HepG2 (cell line): ENCODE results near the gene MEIS1. TPM values are rescaled to one million over a fixed set of nuclear protein-coding genes. Genes with fewer than 3 reads are reported as not detected.

ENCODE experiments used
- ATAC-seq: fragments of 200-7000 bp; cut with Tn5 transposase; 3 replicates; pipeline ENCODE4 v1.9.1; 2020; ENCODE audit warnings: mild to moderate bottlenecking, moderate library complexity
- BruUV-seq: library from RNA; stranded (reverse); fragments of 400-500 nt; replicated peaks from 2 replicates; lab custom pipeline; 2021; lab: Mats Ljungman, UMichigan
- CTCF ChIA-PET: fragments of 300-600 bp; formaldehyde crosslinking; extraction: SDS; loops from one replicate; lab custom pipeline; 2021; ENCODE audit warnings: low total read pairs, inconsistent platforms, low intra/inter-chr PET ratio; lab: Yijun Ruan, JAX
- POLR2A ChIA-PET: fragments of 350-600 bp; sonication (Branson Sonifier 250); formaldehyde crosslinking; loops from one replicate; lab custom pipeline; 2020; ENCODE audit warnings: antibody characterized with exemption, inconsistent platforms; lab: Yijun Ruan, JAX
- DNase-seq: peaks from one replicate; pipeline ENCODE4 v3.0.0-alpha.2; 2015; ENCODE audit warnings: low spot score
- FAIRE-seq: peaks from 3 replicates; lab custom pipeline; 2011; peaks lifted over from hg19 to GRCh38; lab: Jason Lieb, UNC
- H2AFZ ChIP-seq: one replicate; pipeline ENCODE4 v1.6.1; 2011; ENCODE audit warnings: low read length, inconsistent platforms
- H3K27ac ChIP-seq: fragments of 300-600 bp; 3 replicates; pipeline ENCODE4 v1.8.0; 2011; ENCODE audit warnings: mixed run types, mild to moderate bottlenecking, mixed read lengths, low read length, inconsistent platforms; ENCODE audit not compliant: insufficient read depth; ENCODE audit errors: extremely low read length
- H3K27me3 ChIP-seq, 2 experiments: fragments of 200-600 bp in 1 of 2; 2 replicates in 1 of 2; 3 replicates in 1 of 2; pipeline versions ENCODE4 v1.6.0 to v1.8.0; 2011; ENCODE audit warnings: low read length in 2 of 2, mild to moderate bottlenecking in 2 of 2, moderate library complexity in 2 of 2, inconsistent platforms in 1 of 2; ENCODE audit not compliant: insufficient read depth in 2 of 2, control insufficient read depth in 1 of 2
- H3K36me3 ChIP-seq, 2 experiments: fragments of 200-600 bp in 1 of 2; replicated peaks in 1 of 2; 2 replicates in 1 of 2; 3 replicates in 1 of 2; pipeline versions ENCODE4 v1.5.1 to v1.8.0; 2011; ENCODE audit warnings: low read length in 2 of 2, inconsistent platforms in 1 of 2; ENCODE audit not compliant: insufficient read depth in 2 of 2, control insufficient read depth in 1 of 2
- H3K4me1 ChIP-seq: 2 replicates; pipeline ENCODE4 v1.5.1; 2012; ENCODE audit warnings: low read length, inconsistent platforms; ENCODE audit not compliant: insufficient read depth
- H3K4me2 ChIP-seq: 2 replicates; pipeline ENCODE4 v1.6.0; 2011; ENCODE audit warnings: low read depth, low read length, inconsistent platforms
- H3K4me3 ChIP-seq, 3 experiments: fragments of 200-600 bp in 1 of 3; sonication (generic), shearing (Covaris generic) in 1 of 3; replicated peaks in 1 of 3; 2 replicates each; pipeline ENCODE4 v1.5.1; 2011 to 2016; ENCODE audit warnings: low read length in 3 of 3, inconsistent platforms in 2 of 3, low read depth in 2 of 3, mild to moderate bottlenecking in 2 of 3, control low read depth in 1 of 3, mixed read lengths in 1 of 3; ENCODE audit not compliant: insufficient read depth in 1 of 3
- H3K79me2 ChIP-seq: one replicate; pipeline ENCODE4 v1.6.1; 2011; ENCODE audit warnings: low read length, inconsistent platforms; ENCODE audit not compliant: insufficient read depth
- H3K9ac ChIP-seq: 2 replicates; pipeline ENCODE4 v1.6.0; 2011; ENCODE audit warnings: mild to moderate bottlenecking, low read depth, low read length, inconsistent platforms; ENCODE audit not compliant: insufficient read depth
- H3K9me3 ChIP-seq: 2 replicates; pipeline ENCODE4 v1.5.1; 2012; ENCODE audit warnings: mild to moderate bottlenecking, low read length
- H4K20me1 ChIP-seq: 2 replicates; pipeline ENCODE4 v1.6.0; 2011; ENCODE audit warnings: inconsistent platforms, mild to moderate bottlenecking, low read length, moderate library complexity; ENCODE audit not compliant: insufficient read depth
- ASH2L ChIP-seq: fragments of 300-600, 200-600 bp; sonication (generic); IDR thresholded peaks from 2 replicates; pipeline ENCODE4 v1.7.0; 2017; ENCODE audit warnings: low read depth, mild to moderate bottlenecking, moderate library complexity, mixed read lengths, low read length; ENCODE audit not compliant: insufficient read length
- ELF4 ChIP-seq: sonication (generic); formaldehyde crosslinking; IDR thresholded peaks from 2 replicates; pipeline ENCODE4 v1.5.0; 2020; ENCODE audit warnings: missing genetic modification reagents, mild to moderate bottlenecking, moderate library complexity, borderline replicate concordance
- HOXA7 ChIP-seq: sonication (generic); formaldehyde crosslinking; IDR thresholded peaks from 2 replicates; pipeline ENCODE4 v1.8.1; 2022; ENCODE audit warnings: mild to moderate bottlenecking, missing genetic modification reagents, moderate library complexity
- HOXD1 ChIP-seq: sonication (generic); formaldehyde crosslinking; IDR thresholded peaks from 2 replicates; pipeline ENCODE4 v1.5.0; 2020; ENCODE audit warnings: missing genetic modification reagents
- RXRB ChIP-seq: IDR thresholded peaks from 2 replicates; pipeline ENCODE4 v1.6.1; 2016; ENCODE audit warnings: borderline replicate concordance, missing genetic modification reagents, missing compliant biosample characterization
- TBP ChIP-seq: sonication (generic); formaldehyde crosslinking; IDR thresholded peaks from 2 replicates; pipeline ENCODE4 v1.5.0; 2020; ENCODE audit warnings: missing genetic modification reagents
- ZNF264 ChIP-seq: sonication (generic); formaldehyde crosslinking; IDR thresholded peaks from 2 replicates; pipeline ENCODE4 v1.4.0; 2020; ENCODE audit warnings: missing genetic modification reagents
- ZNF788 ChIP-seq: sonication (generic); formaldehyde crosslinking; IDR thresholded peaks from 2 replicates; pipeline ENCODE4 v1.5.0; 2020; ENCODE audit warnings: mild to moderate bottlenecking, missing genetic modification reagents, borderline replicate concordance
- WGBS: methylation state at CpG from one replicate; pipeline ENCODE4 v1.1.6; 2017; ENCODE audit warnings: low lambda C conversion rate; 5-methylcytosine and 5-hydroxymethylcytosine counted together
- in situ Hi-C: cut with HindIII; loops from 2 replicates; pipeline ENCODE4 v1.10.0; 2017; ENCODE audit warnings: low pct_unique_long_range_greater_than_20kb; ENCODE audit not compliant: extremely low pct_ligation_motif_present
- intact Hi-C: fragments of 100-400 bp; cut with micrococcal nuclease; formaldehyde crosslinking; loops from one replicate; pipeline ENCODE4 v1.10.0; 2022; ENCODE audit not compliant: unreplicated experiment
- polyA plus RNA-seq, 8 experiments: library from polyadenylated mRNA; depleted of rRNA in 3 of 8; stranded (reverse) in 7 of 8; unstranded in 1 of 8; fragments of >200 nt; fragmentation: Illumina TruSeq in 4 of 8; extraction: Trizol in 4 of 8; gene quantifications; 2 replicates each; pipeline versions ENCODE4 v1.2.1 to v1.2.3, GENCODE V29; 2011 to 2016; ENCODE audit warnings: low read depth in 4 of 8, missing spikeins in 1 of 8, mixed read lengths in 1 of 8; ENCODE audit not compliant: insufficient read depth in 1 of 8
- total RNA-seq, 5 experiments: library from RNA; depleted of rRNA; stranded (reverse); fragments of >200 nt; fragmentation: Illumina TruSeq; extraction: Trizol; gene quantifications; 2 replicates each; pipeline ENCODE4 v1.2.3, GENCODE V29; 2016; ENCODE audit warnings: low read depth in 1 of 5
- TF ChIP-seq, protein P1 (sequence below): IDR thresholded peaks from 2 replicates; pipeline ENCODE4 v1.4.0; 2020; ENCODE audit warnings: mild to moderate bottlenecking, missing genetic modification reagents
- TF ChIP-seq, protein P2 (sequence below): sonication (generic); formaldehyde crosslinking; conservative IDR thresholded peaks from 2 replicates; pipeline ENCODE4 v1.8.1; 2023; ENCODE audit warnings: missing genetic modification reagents
- TF ChIP-seq, protein P3 (sequence below): sonication (generic); formaldehyde crosslinking; IDR thresholded peaks from 2 replicates; pipeline ENCODE4 v1.4.0; 2020; ENCODE audit warnings: missing genetic modification reagents
- TF ChIP-seq, protein P4 (sequence below): sonication (generic); formaldehyde crosslinking; IDR thresholded peaks from 2 replicates; pipeline ENCODE4 v1.4.0; 2020; ENCODE audit warnings: mild to moderate bottlenecking, missing genetic modification reagents

MEIS1 gene
- total and polyA plus RNA-seq, 2 of the 13 experiments (the other 11 are each of a cell fraction or from before 2014, with no cell fraction given), result 3.8 to 6.0 TPM

DNA sequence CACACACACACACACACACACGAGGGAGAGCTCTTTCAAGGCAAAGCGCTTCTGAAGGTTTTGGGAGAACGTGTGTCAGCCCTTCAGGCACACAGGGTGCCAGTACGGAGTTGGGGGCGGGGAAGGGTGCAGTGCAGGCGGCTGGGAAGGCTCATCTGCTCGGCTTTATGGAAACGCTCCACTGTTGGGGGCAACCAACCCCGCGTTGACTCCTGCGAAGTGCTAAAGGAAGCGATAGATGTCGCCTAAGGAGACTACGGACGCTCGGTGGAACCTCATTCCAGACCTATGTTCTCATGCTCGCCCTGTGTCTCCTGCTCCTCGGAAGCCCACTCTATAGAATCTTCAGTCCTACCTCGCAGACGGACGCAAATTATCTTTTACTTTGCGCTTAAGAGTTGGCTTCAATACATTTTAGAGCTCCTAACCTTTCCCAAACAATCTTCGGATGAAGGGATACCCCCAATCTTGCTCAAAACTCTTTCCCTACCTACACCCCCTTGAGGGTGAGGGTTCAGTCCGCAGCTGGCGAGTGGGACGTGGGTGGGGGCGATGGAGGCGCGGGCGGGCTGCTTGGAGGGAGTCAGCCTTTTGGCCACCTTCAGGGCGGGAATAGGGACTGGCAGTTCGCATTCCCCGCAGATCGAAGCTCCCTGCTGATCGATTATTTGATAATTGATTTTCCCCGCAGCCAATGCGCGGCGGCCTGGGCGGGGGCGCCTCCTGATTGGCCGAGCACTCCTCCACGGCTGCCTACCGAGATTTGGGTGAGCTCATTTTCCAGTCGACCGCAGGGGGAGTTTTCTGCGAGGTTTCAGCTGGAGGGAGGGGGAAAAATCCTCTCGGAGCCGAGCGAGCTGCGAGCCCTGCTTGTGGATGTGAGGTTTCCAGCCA, 1.9 kb upstream of the MEIS1 start (continued):
- TF ChIP-seq, protein P1, sequence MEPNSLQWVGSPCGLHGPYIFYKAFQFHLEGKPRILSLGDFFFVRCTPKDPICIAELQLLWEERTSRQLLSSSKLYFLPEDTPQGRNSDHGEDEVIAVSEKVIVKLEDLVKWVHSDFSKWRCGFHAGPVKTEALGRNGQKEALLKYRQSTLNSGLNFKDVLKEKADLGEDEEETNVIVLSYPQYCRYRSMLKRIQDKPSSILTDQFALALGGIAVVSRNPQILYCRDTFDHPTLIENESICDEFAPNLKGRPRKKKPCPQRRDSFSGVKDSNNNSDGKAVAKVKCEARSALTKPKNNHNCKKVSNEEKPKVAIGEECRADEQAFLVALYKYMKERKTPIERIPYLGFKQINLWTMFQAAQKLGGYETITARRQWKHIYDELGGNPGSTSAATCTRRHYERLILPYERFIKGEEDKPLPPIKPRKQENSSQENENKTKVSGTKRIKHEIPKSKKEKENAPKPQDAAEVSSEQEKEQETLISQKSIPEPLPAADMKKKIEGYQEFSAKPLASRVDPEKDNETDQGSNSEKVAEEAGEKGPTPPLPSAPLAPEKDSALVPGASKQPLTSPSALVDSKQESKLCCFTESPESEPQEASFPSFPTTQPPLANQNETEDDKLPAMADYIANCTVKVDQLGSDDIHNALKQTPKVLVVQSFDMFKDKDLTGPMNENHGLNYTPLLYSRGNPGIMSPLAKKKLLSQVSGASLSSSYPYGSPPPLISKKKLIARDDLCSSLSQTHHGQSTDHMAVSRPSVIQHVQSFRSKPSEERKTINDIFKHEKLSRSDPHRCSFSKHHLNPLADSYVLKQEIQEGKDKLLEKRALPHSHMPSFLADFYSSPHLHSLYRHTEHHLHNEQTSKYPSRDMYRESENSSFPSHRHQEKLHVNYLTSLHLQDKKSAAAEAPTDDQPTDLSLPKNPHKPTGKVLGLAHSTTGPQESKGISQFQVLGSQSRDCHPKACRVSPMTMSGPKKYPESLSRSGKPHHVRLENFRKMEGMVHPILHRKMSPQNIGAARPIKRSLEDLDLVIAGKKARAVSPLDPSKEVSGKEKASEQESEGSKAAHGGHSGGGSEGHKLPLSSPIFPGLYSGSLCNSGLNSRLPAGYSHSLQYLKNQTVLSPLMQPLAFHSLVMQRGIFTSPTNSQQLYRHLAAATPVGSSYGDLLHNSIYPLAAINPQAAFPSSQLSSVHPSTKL, result peak; percentile 66; the same call in 1 of the 2 replicates
- TF ChIP-seq, all 625 proteins: peak for 151

DNA sequence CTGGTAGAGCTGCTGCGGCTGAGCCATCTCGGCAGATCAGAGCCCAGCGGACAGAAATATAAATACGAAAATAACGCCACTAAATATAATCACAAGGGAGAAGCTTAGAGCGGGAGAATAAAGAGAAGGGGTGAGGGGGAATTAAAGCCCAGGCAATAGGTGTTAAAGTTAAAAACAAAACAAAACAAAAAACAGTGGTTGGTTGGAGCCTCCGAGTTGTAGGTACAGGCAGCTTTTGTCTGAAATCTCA, 1.3 kb upstream of the MEIS1 start:
- no peak for ATAC-seq
- Histone ChIP-seq H3K9ac (peak overlapping the region; percentile 66), H3K27ac (no peak overlapping the region), H3K4me3 (peak overlapping the region; percentile 71 to 93 (median 85)), H2AFZ (no peak overlapping the region), H3K36me3 (no peaks in the 10 kb centered on the region), H3K79me2 (no peaks in the 10 kb centered on the region), H3K9me3 (no peaks in the 10 kb centered on the region), H3K27me3 (peaks cover 0 to 11% of the 10 kb centered on the region in 2 experiments; a peak in 3 of 5 replicates), H4K20me1 (no peaks in the 10 kb centered on the region), H3K4me2 (peak overlapping the region; percentile 99), H3K4me1 (peaks cover 19% of the 10 kb centered on the region)
- ChIA-PET CTCF (no interaction called here), POLR2A (interaction anchor here (1.0 to 1.6 kb wide), 7 partner anchors 30 to 1819 kb away, joined by 3 to 5 read pairs (median 3); partner anchors contain the start of genes C1D and PPP3R1)
- in situ Hi-C loops (loop anchor here (5.0 to 25.0 kb wide), 6 partner anchors 144 to 1604 kb away; no protein-coding TSS in a partner anchor), intact Hi-C loops (loop anchor here (5.0 kb wide), 1 partner anchor 964 kb away; the partner anchor contains the start of gene ETAA1)
- 2% methylated on average over 7 of the region's 7 CpGs for WGBS
- no peak for FAIRE-seq
- DNase-seq, result no peak
- BruUV-seq, result no TSS peak
- TF ChIP-seq HOXD1 (CRISPR knock-in tag), result peak; percentile 4; the same call in 1 of the 2 replicates
- TF ChIP-seq, protein P2, sequence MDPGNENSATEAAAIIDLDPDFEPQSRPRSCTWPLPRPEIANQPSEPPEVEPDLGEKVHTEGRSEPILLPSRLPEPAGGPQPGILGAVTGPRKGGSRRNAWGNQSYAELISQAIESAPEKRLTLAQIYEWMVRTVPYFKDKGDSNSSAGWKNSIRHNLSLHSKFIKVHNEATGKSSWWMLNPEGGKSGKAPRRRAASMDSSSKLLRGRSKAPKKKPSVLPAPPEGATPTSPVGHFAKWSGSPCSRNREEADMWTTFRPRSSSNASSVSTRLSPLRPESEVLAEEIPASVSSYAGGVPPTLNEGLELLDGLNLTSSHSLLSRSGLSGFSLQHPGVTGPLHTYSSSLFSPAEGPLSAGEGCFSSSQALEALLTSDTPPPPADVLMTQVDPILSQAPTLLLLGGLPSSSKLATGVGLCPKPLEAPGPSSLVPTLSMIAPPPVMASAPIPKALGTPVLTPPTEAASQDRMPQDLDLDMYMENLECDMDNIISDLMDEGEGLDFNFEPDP (CRISPR knock-in tag), result no peak
- no peak for TF ChIP-seq HOXA7 (CRISPR knock-in tag)
- TF ChIP-seq RXRB, result no peak
- TF ChIP-seq ZNF264, result no peak
- no peak for TF ChIP-seq TBP (CRISPR knock-in tag)
- 0 out of 2 replicates have a peak, but pooled peaks have one; percentile 45 for TF ChIP-seq ELF4 (CRISPR knock-in tag)
- TF ChIP-seq ZNF788, result no peak
- TF ChIP-seq, protein P3, sequence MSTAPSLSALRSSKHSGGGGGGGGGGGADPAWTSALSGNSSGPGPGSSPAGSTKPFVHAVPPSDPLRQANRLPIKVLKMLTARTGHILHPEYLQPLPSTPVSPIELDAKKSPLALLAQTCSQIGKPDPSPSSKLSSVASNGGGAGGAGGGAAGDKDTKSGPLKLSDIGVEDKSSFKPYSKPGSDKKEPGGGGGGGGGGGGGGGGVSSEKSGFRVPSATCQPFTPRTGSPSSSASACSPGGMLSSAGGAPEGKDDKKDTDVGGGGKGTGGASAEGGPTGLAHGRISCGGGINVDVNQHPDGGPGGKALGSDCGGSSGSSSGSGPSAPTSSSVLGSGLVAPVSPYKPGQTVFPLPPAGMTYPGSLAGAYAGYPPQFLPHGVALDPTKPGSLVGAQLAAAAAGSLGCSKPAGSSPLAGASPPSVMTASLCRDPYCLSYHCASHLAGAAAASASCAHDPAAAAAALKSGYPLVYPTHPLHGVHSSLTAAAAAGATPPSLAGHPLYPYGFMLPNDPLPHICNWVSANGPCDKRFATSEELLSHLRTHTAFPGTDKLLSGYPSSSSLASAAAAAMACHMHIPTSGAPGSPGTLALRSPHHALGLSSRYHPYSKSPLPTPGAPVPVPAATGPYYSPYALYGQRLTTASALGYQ, result 0 out of 2 replicates have a peak, but pooled peaks have one; percentile 8
- peak; percentile 76 for TF ChIP-seq ASH2L
- TF ChIP-seq, protein P4, sequence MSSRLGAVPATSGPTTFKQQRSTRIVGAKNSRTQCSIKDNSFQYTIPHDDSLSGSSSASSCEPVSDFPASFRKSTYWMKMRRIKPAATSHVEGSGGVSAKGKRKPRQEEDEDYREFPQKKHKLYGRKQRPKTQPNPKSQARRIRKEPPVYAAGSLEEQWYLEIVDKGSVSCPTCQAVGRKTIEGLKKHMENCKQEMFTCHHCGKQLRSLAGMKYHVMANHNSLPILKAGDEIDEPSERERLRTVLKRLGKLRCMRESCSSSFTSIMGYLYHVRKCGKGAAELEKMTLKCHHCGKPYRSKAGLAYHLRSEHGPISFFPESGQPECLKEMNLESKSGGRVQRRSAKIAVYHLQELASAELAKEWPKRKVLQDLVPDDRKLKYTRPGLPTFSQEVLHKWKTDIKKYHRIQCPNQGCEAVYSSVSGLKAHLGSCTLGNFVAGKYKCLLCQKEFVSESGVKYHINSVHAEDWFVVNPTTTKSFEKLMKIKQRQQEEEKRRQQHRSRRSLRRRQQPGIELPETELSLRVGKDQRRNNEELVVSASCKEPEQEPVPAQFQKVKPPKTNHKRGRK (CRISPR knock-in tag), result no peak
